ENCODE results near the gene GNPDA2. TPM values are rescaled to one million over a fixed set of nuclear protein-coding genes. Genes with fewer than 3 reads are reported as not detected.

The GNPDA2 gene
- total RNA-seq, 1 donor from 2014 or later, result 31.2 TPM

DNA sequence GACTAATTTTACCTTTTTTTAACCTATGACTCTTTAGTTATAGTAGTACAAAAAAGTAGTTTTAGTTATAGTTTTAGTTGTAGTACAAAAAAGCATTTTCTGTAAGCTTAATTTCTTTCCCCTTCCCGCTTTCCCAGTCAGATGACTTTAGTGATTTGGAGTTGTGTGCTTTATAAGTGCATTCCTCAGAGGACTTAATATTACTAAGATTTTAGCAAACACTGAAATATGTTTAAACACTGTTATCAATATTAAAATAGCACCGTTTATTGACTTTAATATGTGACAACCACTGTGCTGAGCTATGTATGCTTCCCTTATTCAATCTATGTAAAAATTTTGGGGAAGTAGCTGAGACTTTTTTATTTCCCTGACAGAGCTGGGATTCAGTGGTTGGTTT lies 25.3 kb downstream of the GNPDA2 start:
- no peak overlapping the region for H3K27ac Mint-ChIP-seq
- no peak overlapping the region for H2AFZ ChIP-seq (replicated peaks)
- peaks cover 14% of the 10 kb centered on the region for H3K36me3 ChIP-seq
- H3K4me1 Mint-ChIP-seq, result no peaks in the 10 kb centered on the region
- H3F3A ChIP-seq (ENCODE audit: low read depth), result no peaks in the 10 kb centered on the region
- no peaks in the 10 kb centered on the region for H3K79me2 ChIP-seq (ENCODE audit: low read depth)
- H3K4me1 ChIP-seq, result no peaks in the 10 kb centered on the region
- TF ChIP-seq EZH2 (IDR thresholded peaks at IDR 0.05), result no peak
- TF ChIP-seq CTCF (IDR thresholded peaks at IDR 0.05), result no peak
- no peak for TF ChIP-seq EZH2phosphoT487 (IDR thresholded peaks at IDR 0.05)
- peak overlapping the region; percentile 15 for H3K27ac ChIP-seq
- H4K20me1 ChIP-seq (ENCODE audit: low read depth), result no peaks in the 10 kb centered on the region
- H3K4me2 ChIP-seq, result no peak overlapping the region
- H3K9me3 Mint-ChIP-seq, result no peaks in the 10 kb centered on the region
- H3K9ac ChIP-seq, result no peak overlapping the region
- no peaks in the 10 kb centered on the region for H3K9me3 ChIP-seq (ENCODE audit: low read depth)
- no peaks in the 10 kb centered on the region for H3K27me3 ChIP-seq
- no peak for DNase-seq (ENCODE audit: low spot score)
- H3K4me3 Mint-ChIP-seq, result no peak overlapping the region
- peaks cover 3% of the 10 kb centered on the region for H3K27me3 Mint-ChIP-seq (ENCODE audit: insufficient read depth, low read depth)
- no peak overlapping the region for H3K4me3 ChIP-seq
- H3K36me3 Mint-ChIP-seq, result peaks cover 10% of the 10 kb centered on the region

DNA sequence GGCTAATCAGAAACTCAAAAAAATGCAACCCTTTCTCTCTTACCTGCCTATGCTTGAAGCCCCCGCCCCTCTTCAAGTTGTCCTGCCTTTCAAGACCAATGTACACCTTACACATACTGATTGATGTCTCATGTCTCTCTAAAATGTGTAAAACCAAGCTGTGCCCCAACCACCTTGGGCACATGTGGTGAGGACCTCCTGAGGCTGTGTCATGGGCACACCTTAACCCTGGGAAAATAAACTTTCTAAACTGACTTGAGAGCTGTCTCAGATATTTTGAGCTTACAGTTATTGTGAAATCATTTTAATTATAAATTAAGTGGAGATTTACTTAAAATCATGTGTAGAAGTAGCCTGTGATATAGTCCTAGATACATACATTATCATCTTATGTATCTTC lies 25.9 kb downstream of the GNPDA2 start:
- Mint-ChIP-seq H3K9me3 (no peaks in the 10 kb centered on the region), H3K4me3 (no peak overlapping the region), H3K27me3 (ENCODE audit: insufficient read depth, low read depth) (peaks cover 3% of the 10 kb centered on the region), H3K27ac (no peak overlapping the region), H3K36me3 (peaks cover 10% of the 10 kb centered on the region), H3K4me1 (no peaks in the 10 kb centered on the region)
- Histone ChIP-seq H3K36me3 (peaks cover 14% of the 10 kb centered on the region), H2AFZ (replicated peaks) (no peak overlapping the region), H3K9me3 (ENCODE audit: low read depth) (no peaks in the 10 kb centered on the region), H3F3A (ENCODE audit: low read depth) (no peaks in the 10 kb centered on the region), H3K4me3 (no peak overlapping the region), H3K4me1 (no peaks in the 10 kb centered on the region), H3K4me2 (no peak overlapping the region), H3K27me3 (no peaks in the 10 kb centered on the region), H3K27ac (no peak overlapping the region), H3K79me2 (ENCODE audit: low read depth) (no peaks in the 10 kb centered on the region), H4K20me1 (ENCODE audit: low read depth) (no peaks in the 10 kb centered on the region), H3K9ac (no peak overlapping the region)
- no peak for DNase-seq (ENCODE audit: low spot score)
- TF ChIP-seq CTCF (IDR thresholded peaks at IDR 0.05) (no peak), EZH2 (IDR thresholded peaks at IDR 0.05) (no peak), EZH2phosphoT487 (IDR thresholded peaks at IDR 0.05) (no peak)

DNA sequence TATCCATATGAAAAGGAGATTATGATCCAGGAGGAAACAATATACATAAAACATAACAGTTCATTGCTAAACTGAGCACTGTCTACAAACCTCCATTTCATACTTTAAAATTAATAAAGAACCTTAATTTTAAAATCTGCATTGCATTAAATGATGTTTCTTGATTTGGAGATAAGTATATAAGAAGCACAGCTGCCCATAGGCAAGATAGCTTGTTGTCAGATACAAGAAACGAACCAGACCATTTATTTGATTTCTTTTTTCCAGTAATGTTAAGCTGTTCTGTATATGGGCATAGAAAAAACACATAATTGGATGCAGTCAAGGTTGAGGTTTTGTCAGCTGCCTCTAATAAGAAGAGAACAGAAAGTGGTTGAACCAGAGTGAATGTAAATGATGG lies 41.7 kb downstream of the GNPDA2 start:
- H3K27ac ChIP-seq, result no peak overlapping the region
- H3K4me1 ChIP-seq, result peaks cover 12% of the 10 kb centered on the region
- Mint-ChIP-seq H3K4me3 (no peak overlapping the region), H3K36me3 (peaks cover 11% of the 10 kb centered on the region), H3K27ac (no peak overlapping the region), H3K27me3 (ENCODE audit: insufficient read depth, low read depth) (no peaks in the 10 kb centered on the region), H3K4me1 (peaks cover 9% of the 10 kb centered on the region), H3K9me3 (no peaks in the 10 kb centered on the region)
- no peaks in the 10 kb centered on the region for H3F3A ChIP-seq (ENCODE audit: low read depth)
- H2AFZ ChIP-seq (replicated peaks), result no peak overlapping the region
- no peak overlapping the region for H3K4me2 ChIP-seq
- no peaks in the 10 kb centered on the region for H4K20me1 ChIP-seq (ENCODE audit: low read depth)
- no peaks in the 10 kb centered on the region for H3K9me3 ChIP-seq (ENCODE audit: low read depth)
- no peaks in the 10 kb centered on the region for H3K27me3 ChIP-seq
- H3K4me3 ChIP-seq, result no peak overlapping the region
- no peak for DNase-seq (ENCODE audit: low spot score)
- no peak for TF ChIP-seq EZH2 (IDR thresholded peaks at IDR 0.05)
- no peak for TF ChIP-seq EZH2phosphoT487 (IDR thresholded peaks at IDR 0.05)
- TF ChIP-seq CTCF (IDR thresholded peaks at IDR 0.05), result no peak
- H3K79me2 ChIP-seq (ENCODE audit: low read depth), result peaks cover 26% of the 10 kb centered on the region
- H3K36me3 ChIP-seq, result peaks cover 19% of the 10 kb centered on the region
- no peak overlapping the region for H3K9ac ChIP-seq
